Skin of body (tissue), 2 donors: ENCODE measurements around the gene RPL19. TPM values are rescaled to one million over a fixed set of nuclear protein-coding genes. Genes with fewer than 3 reads are reported as not detected.
A peak's percentile ranks its signal among the peaks of the same experiment; 100 is the strongest.

Experiments
- DNase-seq: peaks from one replicate; lab custom pipeline; 2025; lab: John Stamatoyannopoulos, UW
- total RNA-seq: library from RNA; depleted of rRNA; stranded (reverse); fragments of >200 nt; gene quantifications from one replicate; pipeline ENCODE4 v1.2.3, GENCODE V29; 2014

The RPL19 gene
- total RNA-seq, 1 donor from 2014 or later, result 1,319 TPM

DNA sequence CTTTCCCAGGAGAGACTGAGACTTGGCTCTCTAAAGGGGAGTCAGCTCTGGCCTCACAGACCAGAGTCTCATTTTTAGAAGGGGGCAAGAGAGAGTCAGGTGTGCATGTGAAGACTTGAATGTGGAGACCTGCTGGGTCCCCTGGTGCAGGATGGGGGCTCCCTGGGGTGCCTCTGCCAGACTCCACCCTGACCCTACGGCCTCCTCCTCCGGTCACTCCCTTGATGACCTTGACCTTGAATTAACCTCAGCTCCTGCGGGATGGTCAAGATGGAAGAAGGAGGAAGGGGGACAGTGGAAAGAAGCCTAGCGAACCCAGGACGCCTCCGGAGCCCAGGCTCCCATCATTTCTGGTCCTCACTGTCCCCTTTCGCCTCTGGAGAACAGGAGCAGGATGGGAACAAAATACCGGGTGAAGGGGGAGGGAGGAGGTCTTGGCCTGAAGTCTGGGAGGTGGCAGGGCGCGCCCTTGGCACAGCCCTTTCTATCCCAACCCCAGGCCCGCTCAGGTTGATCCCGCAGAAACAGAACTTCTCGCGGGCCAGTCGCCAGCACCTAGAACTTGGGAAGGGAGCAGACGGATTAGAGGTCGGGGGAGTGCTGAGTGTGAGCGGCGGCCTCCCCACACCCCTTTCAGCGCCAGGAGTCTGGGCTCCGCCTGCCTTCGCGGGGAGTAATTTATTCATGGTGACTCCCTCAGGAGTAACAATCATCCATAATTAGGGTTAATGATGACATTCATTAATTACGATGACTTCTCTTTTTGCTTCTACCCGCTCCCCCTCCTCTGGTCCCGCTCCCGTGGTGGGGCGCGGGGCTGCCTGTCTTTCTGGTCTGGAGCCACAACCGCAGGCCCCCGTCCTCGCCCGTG is 24.1 kb downstream of the RPL19 start:
- no peak for DNase-seq

GRCh38 chr17:39224778-39225307 is 24.8 kb downstream of the RPL19 start:
- DNase-seq, result no peak

- DNase-seq, result no peak
Measured at GRCh38 chr17:39225308-39225958, 25.4 kb downstream of the RPL19 start, which contains the start of gene STAC2. Gene STAC2 (minus strand): TSS chr17:39225945. CDS start chr17:39225502, 443 bp downstream.

DNA sequence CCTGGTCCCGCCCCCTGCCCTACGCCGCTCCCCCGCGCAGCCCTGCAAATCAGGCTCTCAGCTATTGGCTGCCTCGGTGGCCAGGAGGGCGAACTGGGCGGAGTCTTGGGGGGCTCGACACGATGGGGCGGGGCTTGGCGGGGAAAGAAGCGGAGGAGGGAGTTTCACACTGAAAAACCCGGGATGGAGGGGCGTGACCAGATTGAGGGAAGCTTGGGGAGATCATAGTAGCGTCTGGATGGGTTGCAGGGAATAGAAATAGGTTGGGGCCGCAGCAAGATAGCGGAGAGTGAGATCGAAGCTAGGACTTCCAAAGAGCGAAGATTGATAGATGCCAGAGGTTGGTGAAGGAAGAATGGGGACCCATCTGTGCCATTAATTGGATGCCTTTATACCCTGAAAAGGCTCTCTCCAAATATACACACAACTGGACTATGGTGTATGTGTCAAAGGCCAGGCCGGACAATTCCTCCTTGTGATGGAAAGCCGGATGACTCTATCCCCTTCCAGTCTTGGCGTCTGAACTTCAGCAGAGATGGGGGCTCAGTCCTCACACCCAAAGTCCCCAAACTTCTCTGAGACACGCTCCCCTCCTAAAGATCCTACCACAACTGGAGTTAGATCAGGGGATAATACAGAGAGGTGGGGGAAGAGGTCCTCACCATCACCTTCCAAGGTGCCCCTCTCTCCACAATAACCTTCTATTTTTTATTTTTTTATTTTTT is 26.0 kb downstream of the RPL19 start:
- peak; percentile 40 for DNase-seq

DNA sequence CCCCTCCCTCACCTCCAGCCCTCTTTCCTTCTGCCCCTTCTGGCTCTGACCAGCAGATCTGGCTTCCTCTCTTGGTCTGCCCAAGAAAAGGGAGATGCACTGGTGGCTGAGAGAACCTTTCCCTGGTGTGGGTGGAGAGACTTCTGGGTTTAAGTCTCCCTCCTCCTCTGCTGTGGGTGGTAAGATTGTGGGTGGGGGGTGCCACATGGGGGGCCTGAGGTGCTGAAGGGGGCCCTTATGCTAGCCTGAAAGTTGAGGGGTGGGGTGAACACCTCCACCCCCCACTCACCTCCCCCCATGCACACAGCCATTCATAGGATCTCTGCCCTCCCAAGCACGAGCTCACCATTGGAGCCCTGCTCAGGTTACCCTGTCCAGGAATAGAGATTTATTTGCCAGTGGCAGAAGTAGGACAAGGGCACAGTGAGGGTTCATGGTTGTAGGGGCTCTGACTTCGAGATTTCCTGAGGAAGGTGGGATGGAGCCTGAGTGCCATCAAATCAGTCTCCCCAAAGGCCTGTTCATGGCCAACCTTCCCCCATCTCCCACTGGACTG is 27.4 kb downstream of the RPL19 start:
- no peak for DNase-seq

- DNase-seq, result no peak
Measured at GRCh38 chr17:39229274-39229913, 29.3 kb downstream of the RPL19 start.

DNA sequence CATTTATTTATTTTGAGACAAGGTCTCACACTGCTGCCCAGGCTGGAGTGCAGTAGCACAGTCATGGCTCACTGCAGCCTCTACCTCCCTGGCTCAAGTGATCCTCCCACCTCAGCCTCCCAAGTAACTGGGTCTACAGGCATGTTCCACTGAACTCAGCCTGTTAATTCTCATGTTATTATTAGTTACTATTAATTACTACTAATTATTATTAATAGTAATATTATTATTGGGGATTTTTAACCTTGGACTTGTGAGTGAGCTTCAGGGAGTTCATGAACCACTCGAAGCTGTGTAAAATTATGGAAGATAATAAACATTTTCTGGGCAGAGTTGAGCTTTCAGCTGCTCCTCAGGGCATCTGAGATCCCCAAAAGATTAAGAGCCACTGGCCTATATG is 30.3 kb downstream of the RPL19 start:
- DNase-seq, result no peak

- DNase-seq, result peak; percentile 3
Measured at GRCh38 chr17:39231091-39231561, 31.0 kb downstream of the RPL19 start.

DNA sequence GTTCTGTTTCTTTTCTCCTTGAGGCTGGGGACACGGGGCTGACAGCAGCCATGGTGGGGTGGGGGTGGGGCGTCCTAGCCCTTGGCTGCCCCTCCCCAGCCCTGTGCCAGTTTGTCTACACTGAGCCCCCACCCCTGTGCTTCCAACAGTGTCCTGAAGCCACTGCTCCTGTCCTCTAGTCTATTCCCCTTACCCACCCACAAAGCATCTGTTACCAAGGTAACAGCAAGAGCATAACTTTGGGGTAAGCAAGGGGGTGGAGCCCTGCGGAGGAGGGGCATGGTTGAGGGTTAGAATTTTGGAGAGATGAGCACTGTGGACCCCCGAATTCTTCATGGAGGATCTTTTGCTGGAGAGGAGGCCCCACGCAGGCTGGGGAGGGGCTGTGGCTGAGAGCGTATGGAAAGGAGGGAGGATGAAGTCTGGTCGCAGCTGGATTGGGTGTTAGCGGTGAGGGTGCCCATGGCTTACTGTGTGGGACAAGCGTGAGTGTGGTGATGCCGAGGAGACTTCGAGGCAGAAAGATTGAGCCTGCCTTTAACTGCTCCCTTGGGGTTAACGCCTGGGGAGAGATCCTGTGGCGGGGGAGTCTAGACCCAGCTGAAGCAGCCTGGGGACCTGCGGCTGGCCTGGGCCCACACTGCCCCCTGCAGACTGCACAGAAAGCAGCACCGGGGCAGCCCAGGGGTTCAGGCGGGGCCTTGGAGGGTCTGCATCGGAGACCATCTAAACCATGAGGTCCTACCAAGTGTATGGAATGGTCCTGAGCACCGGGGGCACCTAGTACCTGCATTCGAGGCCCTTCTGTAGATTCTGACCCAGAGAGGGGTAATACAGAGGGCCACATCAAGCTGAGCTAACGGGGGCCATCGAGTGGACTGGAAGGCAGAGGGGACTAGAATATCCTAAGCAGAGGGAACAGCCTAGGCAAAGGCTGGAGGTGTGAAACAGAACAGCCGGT is 31.8 kb downstream of the RPL19 start:
- DNase-seq, result peak; percentile 6

DNA sequence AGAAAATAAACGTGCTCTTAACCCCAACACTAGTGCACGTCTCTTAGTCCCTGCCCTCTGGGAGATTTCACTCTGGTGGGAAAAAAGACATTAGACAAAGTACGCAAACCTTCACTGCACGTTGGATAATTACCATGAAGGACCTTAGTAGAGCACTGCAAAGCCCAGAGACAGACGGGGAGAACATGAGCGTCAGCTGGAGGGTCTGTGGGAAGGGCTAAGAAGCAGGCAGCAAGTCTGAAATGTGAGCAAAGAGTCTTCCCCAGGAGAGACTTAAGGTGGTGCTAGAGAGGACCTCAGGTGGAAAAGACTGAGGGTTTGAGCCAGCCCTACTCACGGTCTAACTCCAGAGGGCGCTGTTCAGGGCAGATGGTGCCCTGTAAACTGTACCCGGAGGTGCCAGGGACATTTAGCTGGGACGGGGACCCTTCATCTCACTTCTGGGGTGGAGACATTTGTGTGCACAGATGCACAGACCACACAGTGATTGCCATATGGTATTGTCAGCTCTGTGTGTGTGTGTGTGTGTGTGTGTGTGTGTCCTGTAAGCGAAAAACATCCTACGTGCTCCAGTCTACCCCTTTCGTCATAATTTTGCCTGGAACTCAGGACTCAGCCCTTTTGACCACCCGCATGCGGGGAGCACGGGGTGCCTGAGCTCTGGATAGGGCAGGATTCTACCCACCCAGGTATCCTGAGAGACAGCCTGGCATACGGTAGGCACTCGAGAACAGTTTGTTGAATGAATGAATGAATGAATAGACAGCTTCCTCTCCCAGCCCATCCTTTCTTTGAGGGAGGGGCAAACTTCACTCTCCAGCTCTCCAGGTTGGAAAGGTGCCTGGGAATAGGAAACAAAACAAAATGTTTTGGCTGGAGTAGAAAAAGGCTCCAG is 35.7 kb downstream of the RPL19 start:
- DNase-seq, result no peak

GRCh38 chr17:39236450-39236927 is 36.4 kb downstream of the RPL19 start:
- DNase-seq, result no peak

DNA sequence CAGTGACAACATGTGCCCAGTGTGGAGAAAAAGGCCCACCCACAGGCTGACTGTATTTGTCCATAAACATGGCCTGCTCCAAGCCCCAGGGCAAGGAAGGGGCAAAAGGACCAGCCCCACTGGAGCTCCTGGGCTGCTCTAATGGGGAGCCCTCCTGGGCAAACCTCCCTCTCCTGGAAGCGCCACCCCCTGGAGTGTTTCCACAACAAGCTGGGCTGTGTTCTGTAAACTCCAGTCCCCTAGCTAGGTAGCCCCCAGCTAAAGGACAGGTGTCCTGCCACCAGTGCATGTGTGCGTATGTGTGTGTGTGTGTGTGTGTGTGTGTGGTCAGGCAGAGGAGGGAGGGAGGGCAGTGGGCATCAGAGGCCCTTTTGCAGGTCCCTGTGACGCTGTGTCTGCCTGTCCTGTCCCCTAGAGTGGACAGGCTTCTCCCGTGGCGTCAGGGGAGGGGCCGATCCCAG is 36.9 kb downstream of the RPL19 start:
- no peak for DNase-seq

DNA sequence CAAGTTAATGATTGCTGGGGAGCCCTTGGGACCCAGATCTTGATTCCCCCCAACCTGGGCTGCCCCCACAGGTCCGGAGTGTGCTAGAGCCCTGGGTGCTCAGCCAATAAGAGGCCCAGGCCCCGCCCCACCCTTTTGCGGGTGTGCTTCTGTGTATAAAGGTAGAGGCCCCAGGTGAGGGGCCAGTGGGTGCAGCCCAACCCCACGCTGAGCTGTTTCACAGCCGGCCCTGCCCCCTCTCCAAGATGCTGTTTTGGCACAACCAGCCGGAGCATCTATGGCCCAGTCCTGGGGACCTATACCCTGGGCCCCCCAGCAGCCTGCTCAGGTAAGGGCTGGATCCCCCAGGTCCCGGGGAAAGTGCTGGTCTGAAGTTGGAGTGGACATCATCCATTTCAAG is 37.5 kb downstream of the RPL19 start:
- no peak for DNase-seq

- DNase-seq, result no peak
Measured at GRCh38 chr17:39238311-39238972, 38.4 kb downstream of the RPL19 start.

GRCh38 chr17:39239640-39240314 is 39.7 kb downstream of the RPL19 start:
- DNase-seq, result no peak

- no peak for DNase-seq
Measured at GRCh38 chr17:39240631-39241030, 40.5 kb downstream of the RPL19 start.

DNA sequence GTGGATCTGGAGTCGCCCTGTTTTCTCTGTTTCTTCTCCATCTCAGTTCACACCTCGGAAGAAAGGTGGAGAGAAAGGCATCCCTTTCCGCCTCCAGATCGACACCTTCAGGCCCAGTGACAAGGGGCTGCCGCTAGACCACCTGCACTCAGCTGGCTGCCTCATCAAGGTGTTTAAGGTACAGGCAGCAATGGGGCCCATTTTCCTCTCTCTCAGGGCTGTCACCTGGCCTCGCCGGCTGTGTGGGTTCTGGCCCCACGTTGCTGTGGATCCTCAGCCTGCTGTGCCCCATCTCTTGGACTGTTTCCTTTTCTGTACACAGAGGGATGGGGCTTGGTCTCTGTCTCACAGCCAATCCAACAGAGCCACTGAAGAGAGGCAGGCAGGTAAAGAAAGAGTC is 43.1 kb downstream of the RPL19 start:
- DNase-seq, result no peak
